Measurements from ENCODE around the gene CXXC4.

The CXXC4 gene

DNA sequence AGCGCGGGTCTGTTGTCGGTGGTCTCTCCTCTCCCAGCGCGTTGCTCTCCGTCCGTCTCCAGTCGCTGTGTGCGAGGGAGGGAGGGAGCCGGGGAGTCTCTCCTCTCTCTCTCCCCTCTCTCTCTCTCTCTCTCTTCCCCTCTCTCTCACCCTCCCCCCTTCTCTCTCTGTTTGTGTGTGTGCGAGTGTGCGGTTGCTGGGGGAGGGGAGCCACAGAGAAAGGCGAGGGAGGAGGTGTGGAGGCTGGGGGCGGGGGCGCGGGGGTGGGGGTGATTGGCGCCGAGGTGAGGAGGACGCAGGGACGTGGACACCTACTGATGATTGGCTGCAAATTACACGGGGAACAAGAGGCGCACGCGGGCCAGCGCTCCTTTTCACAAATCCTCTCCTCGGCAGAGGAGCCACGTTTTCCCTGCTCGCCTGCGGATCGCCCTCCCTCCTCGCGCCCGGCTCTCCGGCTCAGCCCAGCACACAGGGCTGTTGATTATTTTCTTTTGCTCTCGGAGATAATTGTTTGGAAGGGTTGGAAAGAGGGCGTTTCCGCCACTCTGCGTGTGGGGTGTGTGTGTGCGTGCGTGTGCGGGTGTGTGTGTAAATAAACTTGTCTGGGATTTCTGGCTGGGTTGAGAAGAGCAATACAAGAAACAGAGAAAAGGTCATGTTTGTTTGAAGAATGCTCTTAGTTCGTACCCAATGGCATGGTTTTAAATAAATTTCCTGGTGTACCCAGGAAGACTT, at the start of gene CXXC4:
Gene CXXC4, minus strand, starts transcription at position 73 of the 738 bp plus-strand sequence. CDS start 3,092 bp downstream, outside the sequence.
- peak; percentile 41 for DNase-seq (ENCODE audit: low spot score)

DNA sequence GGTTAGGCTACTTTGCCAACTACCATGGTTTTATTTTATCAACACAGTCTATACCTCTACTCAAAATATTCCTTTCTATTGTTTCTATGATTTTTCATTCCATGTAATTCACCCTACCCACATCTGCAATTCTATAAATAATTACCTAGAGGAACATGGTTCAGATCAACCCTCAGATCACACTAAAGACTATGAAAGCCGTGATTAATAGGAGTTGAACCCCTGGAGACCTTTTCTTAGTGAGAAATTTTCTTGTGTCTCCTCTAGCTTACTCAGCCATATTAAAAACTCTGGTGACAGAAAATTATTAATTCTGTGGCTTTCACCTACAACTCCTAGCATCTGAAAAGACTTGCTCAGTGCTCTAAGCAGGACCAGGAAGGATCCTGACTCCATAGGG, 38.5 kb upstream of the CXXC4 start:
- DNase-seq (ENCODE audit: low spot score) = no peak

DNA sequence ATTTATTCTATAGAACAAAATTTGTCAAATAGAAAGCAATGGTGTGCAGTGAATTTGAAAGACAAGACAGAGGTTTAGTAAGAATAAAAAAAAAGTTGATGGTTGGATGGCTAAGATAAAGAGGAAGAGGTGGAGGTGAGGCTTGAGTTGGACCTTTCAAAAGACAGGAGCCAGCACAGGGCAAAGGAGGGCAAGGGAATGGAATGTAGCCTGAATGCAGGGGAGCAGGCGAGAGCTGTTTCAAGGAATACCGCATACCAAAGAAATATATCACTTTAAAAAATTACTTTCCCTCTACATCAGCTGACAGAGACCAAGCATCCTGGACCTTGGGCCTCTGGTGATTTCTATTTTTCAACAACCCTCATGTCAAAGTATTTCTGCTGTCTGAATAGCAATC, 38.0 kb upstream of the CXXC4 start:
- no peak for DNase-seq (ENCODE audit: low spot score)

DNA sequence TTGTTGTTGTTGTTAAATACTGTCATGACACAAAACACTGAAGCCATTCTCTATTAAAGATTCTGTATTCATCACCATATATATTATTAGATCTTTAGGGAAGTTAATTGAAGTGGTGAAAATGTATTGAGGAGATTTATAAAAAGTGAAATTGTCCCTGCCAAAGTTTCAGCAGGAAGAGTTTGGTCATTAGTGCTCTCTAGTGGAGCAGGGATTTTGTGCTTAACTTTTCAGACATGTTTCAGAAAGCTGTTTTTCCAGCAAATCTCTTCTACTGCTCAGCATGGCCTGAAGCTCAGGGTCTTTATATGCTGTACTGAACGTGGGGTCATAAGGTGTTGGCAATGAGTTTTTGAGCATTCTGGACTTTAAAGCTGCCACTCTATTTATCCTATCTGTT, 36.7 kb upstream of the CXXC4 start:
- DNase-seq (ENCODE audit: low spot score) = no peak

DNA sequence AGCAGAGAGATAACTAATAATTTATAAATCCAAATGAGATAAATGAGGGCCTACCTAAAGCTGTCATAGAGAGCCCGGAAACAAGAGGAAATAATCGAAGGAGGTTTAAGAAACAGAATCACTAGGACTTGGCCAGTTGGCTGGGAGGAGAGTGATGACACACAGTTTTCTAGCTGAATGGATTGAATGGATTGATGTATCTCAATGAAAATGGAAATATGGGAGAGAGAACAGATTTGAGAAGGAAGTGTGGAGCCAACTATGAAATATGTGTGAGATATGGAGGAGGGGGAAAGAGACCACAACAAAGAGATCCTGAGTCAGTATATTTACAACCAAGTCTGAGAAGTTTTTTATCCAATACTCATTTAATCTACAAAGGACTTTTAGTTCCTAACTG, 35.7 kb upstream of the CXXC4 start:
- no peak for DNase-seq (ENCODE audit: low spot score)

DNA sequence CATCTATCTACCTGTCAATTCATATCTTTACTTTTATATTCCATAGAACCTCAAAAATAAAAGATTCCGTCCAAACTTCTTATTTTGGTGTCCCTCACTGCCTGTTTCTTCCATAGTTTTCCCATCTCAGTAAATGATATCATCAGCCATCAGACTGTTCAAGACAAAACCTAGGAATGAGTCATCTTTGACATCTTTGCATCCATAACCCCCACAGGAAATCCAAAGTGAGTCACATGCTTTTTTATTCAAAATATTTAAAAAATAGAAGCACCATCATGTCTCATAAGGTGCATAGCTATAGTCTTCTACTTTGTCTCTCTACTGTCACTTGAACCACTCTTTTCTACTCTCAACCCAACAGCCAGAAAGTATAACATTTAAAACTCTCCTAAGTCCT, 29.9 kb upstream of the CXXC4 start:
- peak; percentile 3 for DNase-seq (ENCODE audit: low spot score)

DNA sequence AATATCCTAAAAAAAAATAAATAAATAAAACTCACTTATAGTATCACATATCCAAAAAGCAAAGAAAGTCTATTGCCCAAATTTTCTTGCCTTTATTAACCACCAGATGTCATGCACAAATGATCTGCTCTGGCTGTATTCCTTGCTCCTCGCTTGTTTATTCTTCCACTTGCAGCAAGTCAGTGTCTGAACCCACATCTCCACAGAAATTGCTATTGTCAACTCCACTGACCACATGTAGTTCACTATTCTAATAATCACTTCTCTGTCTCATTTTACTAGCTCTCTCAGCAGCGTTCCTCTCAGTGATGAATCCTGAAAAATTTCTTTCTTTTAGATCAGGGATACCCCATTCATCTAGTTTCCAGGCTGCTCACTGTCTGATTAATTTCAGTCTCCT, 29.3 kb upstream of the CXXC4 start:
- no peak for DNase-seq (ENCODE audit: low spot score)

DNA sequence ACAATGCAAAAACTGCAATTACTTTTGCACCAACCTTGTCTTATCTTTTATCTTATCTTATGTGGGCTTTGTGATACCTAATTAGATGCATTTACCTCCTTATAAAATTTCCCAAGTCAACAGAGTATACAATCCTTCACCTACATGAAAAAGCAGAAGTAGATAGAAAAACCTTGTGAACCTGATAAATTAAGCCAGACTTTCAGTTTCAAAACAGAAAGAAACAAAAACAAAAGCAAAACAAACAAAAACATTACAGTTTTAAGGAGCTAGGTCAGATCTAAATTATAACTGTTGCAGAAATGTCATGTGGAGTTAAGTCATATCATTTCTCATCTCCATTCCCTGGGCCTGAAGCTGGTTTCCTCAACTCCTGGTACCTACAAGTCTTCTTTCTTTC, 24.9 kb upstream of the CXXC4 start:
- no peak for DNase-seq (ENCODE audit: low spot score)

DNA sequence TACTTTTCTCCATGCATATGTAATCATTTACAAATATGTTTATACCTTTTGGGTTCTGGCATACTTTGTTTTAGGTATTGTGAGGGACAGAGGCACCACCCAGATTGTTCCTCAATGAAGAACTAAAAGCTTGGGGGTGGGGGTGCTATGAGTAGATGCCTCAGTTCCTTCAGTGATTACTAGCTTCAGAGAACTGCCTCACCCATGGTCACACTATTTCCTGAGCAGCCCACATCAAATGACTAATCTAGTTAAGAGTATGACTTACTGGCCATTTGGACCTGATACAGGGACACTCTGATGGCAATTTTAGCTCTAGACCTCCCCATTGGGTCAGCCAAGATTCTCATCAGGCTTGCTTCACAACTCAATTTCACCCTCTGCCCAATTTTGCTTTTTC, 22.2 kb upstream of the CXXC4 start:
- no peak for DNase-seq (ENCODE audit: low spot score)

DNA sequence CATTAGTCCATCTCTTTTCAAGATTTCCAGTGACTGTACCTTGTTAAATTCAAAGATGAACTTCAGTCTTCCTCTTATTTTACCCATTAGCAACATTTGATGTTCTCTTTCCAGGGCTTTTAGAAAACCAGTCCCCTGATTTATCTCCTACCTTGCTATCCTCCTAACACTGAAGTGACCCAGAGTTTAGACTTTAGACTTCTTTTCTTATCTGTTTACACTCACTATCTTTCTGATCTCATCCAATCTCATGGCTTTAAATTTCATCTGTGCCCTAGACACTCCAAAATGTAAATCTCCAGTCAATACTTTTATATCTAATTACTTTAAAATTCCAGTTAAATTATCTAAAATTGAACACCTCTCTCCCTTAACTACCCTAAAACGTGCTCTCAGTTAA, 13.5 kb upstream of the CXXC4 start:
- no peak for DNase-seq (ENCODE audit: low spot score)

DNA sequence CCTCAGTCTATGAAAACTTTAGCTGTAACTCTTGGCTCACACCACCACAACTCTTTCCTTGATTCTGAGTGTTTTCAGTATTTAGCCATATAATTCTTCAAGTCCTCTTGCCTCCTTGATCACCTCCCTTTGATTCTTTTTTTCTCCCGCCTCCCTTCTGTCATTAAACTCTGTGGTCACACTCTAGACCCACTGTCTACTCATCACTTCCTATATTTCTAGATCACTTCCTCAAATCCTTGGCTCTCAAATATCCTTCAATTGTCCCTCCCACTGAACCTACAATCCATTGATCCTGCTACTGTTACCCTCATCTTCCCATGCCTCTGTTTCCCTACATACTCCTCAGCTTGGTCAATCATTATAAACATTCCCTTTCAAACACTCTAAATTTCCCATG, 12.4 kb upstream of the CXXC4 start:
- DNase-seq (ENCODE audit: low spot score) = no peak

DNA sequence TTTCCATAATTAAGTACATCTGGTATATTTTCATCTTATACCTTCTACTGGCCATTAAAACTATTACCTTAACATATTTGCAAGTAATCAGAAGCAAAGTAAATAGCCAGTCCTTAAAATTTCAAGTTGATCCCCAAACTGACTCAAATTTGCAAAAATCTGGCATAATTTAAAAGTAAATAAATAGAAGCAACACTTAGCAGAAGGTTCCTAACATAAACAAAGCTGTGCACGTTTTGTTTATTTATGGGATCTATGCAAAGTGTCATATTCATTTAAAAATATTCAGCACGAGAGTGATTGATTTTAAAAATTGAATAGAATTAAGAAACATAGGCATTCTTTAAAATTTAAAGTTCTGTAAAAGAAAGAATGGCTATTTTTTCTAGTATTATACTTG, 9.8 kb upstream of the CXXC4 start:
- no peak for DNase-seq (ENCODE audit: low spot score)

DNA sequence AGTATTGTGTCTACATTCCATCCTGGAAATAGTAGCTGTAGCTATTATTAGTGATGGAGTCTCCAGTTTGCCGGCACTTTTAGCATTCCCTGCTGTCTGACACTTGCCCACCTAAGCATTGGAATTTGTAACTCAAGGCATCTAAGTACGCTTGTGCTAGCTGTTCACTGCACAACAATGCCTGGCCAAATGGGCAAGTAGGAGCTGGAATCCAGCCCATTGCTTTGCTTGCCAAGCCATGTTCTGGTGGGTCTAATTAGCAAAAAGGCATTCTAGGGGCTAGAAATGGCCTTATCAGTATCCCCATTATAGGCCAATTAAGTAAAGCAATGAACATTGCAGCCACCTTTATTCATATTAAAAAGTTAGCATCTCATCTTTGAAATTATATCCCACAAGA, 7.8 kb upstream of the CXXC4 start:
- DNase-seq (ENCODE audit: low spot score) = no peak

DNA sequence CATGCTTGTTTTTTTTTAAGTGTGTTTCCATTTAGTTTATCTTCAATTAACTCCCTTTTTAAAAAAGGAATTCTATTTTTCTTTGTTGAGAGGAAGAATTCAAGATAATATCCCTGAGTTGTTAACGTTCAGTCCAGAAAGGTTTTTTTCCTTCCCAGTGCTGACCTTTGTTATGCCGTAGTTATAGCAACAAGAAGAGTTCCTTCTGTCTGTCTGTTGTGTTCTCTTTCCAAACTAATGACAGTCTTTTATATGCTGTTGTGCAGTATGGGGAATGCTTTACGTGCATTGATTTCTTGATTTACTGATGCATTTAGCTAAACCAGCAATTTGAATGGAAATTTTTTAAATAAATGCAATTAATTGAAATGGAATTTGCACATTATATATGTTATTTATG, 6.6 kb upstream of the CXXC4 start:
- DNase-seq (ENCODE audit: low spot score) = no peak

DNA sequence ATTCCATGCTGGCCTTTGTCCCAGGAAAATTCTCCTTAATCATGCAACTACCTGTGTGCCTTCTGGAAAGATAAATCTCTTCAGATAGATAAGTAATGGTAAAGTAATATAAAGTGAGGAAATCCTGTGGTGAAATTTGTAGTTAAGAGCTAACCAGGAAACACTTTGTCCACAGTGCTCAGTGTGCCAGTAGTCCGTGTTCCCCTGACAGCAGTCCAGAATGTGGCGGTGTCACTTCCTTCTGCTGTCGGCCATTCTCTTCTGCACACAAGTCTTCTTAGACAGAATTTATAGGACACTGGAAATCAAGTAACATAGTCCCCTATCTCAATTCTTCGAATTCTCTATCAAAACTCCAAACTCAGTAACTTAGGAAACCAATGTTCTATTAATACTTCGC, 5.7 kb upstream of the CXXC4 start:
- DNase-seq (ENCODE audit: low spot score) = no peak

DNA sequence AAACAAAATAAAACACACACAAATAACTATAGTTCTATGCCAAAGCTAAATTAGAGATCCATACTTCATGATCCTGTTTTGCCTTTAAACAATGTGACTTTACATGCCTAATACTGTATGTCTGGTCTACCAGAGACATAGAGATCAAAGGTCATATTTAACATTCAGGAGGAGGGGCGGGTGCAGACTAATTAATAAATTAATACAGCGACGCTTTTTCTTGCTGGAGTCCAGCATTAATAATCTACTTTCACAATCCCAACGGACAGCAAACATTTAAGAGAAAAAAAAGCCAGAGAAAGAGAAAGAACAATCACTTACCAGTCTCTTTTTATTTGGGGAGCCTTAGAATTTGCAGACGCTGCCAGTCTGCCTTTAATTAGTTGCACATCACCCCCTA, 509 bp downstream of the CXXC4 start:
- DNase-seq (ENCODE audit: low spot score) = no peak

DNA sequence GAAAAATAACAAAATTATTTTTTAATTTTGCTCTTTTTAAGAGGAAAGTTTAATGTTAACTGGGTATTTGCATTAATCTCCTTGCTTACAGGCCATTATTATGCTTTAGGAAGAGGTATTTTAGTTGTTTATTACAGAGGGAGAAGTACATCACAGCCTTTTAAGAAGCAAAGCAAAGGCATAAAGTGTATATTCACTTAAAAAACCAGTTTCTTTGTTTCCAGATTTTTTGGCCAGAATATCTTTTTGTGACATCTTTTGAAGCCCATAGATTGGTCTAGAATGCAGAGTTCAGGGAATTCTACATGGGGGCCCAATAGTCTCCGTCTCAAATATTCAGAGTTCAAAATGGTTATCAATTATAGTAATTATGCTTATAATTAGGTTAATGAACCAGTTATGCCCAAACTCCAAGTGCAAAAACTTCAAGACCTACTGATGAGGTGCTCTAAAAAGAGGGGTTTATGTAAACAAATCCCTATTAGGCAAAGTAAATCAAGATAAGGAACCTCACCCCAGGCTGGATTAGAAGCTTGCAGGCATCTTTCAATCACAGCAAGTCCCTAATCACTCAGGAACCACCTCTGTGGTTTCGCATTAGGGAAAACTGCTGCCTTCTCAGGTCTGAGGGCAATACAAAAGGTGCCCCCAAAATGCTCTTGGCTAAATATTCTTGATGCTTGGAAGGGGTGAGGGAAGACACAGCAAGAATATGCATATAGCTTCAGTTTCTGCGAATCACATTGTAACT, 1.4 kb downstream of the CXXC4 start:
- DNase-seq (ENCODE audit: low spot score) = no peak

DNA sequence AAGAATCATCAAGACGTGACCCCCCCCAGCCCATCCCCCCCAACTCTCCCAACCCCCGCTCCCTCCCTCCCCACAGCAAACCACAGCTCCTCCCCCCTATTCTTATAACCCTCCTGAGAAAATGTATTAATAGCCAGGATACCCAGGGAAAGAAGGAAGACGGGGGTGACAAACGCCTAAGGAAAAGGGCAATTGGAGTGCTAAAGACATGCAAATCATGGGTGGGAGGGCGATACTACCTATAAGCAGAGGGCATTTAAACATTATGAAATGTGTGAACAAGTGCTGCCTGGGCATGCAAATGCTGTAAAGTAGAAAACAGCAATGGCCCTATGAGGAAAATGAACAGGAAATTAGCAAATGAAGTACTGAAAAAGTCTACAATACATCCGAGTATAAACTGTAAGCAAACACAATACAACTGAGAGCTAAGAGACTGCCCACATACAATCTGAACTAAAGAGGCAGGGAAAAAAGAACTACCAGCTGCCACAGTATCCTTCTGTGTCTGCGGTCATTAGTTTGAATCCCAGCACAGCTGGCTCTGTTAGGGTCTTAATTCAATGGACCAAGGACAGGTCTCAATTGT, 2.4 kb downstream of the CXXC4 start:
- peak; percentile 4 for DNase-seq (ENCODE audit: low spot score)

DNA sequence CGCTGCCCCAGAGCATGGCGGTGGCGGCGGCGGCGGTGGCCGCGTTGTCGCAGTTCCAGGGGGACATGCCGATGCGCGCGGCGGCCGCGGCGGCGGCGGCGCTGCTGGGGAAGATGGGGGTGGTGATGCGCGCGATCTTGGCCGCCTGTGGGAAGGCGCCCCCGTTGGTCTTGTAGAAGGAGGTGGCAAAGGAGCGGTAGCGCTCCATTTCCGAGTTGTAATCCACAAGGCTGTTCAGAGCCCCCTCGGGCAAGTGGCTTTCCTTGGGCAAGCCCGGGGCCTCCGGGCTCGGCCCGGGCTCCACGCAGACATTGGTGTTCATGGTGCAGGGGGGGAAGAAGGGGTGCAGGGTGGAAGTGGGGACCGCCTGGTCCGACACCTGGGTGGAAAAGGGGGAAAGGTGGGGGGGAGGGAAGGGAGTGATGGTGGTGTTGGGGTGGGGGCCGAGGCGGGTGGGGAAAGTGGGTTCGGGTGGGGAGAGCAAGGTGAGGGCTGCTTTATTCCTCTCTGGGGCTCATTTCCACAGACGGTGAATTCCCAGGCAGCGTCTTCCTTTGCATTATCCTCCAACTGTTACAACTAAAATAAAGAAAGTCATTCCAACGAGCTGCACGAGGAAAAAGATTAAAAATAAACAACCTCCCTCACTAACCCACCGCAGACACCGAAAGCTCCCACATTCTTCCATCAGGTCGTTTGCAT, 3.1 kb downstream of the CXXC4 start:
- peak; percentile 21 for DNase-seq (ENCODE audit: low spot score)

DNA sequence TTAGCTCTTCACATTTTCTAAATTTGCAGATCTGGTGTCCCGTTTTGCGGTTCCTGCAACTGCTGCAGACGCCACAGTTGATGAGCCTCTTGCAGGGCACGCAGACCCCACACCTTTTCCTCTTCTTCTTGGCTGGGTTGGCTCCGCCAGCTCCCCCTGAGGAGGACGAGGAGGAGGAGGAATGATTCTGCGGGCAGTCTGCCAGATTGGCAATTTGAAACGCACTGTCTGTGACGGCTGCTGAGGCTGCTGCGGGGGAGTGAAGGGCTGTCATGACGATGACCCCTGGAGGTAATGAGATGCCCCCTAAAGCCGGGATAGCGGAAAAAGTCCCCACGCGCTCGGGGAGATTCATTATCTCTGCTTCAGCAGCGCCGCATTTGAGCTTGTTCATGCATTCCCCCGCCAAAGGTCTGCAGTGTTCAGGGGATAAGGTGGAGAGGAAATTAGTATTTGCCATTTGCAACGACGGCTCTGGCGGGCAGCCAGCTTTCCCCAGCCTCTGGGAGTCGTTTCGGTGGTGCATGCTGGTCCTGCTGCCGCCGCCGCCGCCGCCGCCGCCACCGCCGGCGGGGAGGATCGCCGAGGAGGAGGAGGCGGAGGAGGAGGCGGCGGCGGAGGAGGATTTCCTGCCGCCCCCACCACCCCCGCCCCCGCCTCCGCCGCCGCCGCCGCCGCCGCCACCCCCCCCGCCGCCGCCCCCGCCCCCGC, 3.8 kb downstream of the CXXC4 start:
- DNase-seq (ENCODE audit: low spot score) = peak; percentile 43

DNA sequence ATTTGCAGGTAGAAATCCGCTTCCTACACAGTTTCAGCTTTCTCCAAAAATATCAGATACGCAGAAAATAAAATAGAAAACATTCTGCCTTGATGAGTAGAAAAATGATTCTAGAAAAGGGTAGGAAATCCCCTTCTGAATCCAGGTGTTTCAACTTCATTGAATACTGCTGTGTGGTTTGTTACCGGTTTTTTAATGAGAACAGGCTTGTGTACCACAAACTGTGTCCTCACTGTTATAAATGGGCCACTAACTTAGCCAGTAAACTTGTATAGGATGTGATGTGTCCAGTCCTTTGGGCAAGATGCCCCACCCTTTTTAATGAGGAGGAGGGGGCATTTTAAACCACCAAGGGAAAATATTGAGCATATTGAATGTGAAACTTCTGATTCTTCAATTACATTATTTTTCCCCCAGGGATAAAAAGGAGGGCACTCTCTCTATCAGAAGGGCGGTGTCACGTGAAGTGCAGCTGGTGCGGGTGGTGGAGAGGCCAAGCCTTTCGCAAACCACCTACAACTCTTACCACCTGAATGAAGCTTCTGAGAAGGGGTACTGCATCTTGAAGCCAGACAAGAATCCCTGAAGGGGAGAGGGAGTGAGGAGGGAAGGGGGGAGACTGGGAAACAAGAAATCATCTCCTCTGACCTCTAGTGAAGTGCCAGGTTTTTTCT, 4.5 kb downstream of the CXXC4 start:
- no peak for DNase-seq (ENCODE audit: low spot score)

DNA sequence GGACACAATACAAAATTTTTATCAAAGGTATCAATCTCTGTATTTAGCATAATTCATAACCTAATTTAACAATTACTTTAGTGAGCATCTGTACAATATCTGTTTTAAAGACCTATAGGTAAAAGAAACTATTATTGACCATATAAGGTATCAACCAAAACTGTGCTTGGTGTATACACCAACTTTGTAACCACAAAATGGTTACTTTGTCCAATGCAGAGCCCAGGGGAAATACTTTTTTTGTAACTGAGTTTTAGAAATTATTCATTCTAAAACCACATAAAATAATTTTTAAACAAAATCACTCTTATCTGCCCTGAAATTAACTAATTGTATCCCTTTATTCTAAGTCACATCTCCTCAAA, 5.0 kb downstream of the CXXC4 start:
- DNase-seq (ENCODE audit: low spot score) = no peak

Data from hepatic stellate cell (primary cell).